Kidney capillary endothelial cell (primary cell): Measurements from ENCODE around the gene PCBP3.
"Not testable (repeated sequence)": the region's sequence is repeated elsewhere in the genome, so short reads cannot be mapped to it uniquely, and the experiment has no call there.

Source experiments
- DNase-seq: peaks from one replicate; pipeline ENCODE4 v3.0.0-alpha.2; 2018; ENCODE audit warnings: low spot score

The PCBP3 gene

DNA sequence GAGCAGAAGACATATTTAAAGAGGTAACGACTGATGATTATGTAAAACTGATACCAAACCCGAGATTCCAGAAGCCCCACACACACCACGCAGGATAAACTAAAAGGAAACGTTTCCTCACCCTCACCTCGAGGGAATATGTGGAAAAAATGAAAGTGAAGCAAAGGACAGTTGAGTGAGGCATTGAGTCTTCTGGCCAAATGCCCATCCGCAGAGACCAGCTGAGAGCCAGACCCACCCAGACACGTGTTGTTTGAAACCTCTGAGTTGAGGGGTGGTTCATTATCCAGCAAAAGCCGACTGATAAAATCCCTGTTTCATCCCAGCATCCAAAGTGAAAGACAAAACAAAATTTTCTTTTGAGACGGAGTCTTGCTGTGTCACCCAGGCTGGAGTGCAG is 29.6 kb upstream of the PCBP3 start:
- no peak for DNase-seq

DNA sequence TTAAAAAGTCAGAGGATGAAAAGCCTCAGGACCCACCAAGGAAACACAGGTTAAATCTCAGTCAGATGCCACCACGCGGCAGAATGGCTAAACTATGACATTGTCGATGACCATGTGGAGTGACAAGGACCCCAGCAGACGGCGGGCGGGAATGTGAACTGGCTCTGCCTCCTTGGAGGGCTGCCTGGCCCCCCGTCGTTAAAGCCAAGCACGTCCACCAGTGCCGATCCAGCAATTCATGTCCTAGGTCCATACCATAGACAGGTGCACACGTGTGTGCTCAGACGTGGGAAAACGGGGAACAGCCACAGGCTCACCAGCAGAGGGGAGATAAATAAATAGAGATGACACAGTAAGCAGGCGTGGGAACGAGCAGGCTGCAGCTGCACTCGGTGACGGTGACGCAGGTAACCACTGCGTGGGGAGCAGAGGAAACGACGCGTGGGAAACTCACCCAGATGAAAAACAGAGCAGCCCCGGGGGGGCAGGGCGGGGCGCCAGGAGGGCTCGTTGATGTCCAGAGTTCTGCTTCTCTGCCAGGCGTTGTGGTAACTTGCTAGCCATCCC is 28.3 kb upstream of the PCBP3 start:
- DNase-seq: no peak

DNA sequence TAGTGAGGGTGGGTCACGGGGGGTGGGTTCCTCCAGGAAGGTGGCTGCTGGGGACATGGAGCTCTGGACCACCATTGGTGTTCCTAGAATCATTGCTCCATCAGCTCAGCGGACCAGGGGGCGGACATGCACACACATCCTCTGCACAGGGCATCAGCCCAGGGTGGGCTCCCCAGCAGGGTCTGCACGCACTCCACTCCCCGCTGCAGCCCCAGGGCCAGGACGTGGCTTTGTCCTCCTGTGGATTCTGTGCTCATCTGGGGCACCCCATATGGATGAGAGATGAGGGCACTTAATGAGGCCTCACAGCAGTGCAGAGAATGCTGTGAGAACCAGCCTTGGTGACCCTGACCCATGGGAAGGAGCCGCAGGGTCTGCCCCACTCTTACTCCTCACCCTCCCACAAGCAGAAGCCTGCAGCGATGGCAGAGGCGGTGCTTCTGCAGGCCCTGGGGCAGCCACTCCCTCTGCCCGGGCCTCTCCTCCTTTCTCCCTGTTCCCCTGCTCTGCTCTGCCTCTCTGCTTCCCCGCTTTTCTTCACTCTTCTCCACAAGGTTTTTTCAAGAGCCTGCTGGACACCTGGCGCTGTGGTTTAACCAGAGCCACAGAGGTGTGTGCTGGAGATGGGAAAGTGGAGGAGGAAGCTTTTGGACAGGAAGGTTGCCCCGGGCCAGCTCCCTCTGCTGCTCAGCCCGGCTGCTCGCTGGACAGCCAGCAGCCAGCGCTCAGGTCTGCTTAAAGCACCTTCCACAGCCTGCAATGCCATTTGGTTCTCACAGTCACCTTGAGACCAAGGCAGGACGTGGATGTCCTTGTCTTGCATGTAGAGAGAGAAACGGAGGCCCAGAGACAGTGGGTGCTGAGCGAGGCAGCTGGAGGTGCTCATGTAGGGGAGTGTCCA is 26.3 kb upstream of the PCBP3 start:
- no peak for DNase-seq

DNA sequence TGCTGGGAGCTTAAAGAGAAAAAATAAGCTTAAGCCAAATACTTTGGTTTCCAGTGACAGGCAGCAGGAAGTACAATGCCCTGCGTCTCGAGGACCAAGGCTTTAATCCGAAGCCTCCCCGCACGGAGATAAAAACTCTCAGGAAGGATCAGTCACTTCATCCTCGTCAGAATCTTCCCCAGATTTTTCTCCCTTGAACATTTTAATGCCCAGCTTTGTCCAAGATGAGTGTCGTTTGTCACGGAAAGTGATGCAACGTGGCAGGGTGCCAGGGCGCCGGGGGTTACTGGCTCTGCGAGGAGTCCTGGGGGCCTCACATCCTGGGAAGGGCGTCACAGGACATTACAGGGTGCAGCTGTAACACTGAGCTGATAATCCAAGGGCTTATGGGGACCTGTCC is 25.2 kb upstream of the PCBP3 start:
- peak; percentile 75 for DNase-seq

DNA sequence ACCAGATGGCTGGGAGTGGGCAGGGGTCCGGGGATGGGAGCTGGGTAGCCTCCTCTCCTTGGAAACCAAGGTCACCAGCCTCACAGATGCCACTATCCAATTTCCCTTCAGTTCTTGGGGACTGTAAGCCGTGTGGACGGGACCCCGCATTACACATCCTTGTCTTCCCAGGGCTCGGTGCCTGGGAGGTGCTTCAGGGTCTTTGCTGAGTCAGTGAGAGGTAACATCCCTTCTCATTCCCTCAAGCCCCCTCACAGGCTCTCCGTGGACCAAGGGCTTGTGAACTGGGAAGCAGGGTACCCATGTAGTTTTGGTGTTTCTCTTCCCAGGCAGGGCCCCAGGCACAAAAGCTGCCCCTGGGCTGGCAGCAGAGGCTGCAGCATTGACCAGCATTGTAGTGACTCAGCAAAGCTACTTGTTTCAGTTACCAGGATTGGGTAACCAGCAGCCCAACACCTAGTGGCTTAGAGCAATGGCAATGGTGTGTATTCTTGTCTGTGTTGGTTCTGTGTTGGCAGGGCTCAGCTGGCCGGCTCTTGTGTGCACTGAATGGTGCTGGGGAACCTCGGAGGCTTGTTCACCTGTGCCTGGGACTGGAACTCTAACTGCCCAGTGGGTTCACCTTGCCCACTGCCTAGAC is 24.6 kb upstream of the PCBP3 start:
- no peak for DNase-seq

DNA sequence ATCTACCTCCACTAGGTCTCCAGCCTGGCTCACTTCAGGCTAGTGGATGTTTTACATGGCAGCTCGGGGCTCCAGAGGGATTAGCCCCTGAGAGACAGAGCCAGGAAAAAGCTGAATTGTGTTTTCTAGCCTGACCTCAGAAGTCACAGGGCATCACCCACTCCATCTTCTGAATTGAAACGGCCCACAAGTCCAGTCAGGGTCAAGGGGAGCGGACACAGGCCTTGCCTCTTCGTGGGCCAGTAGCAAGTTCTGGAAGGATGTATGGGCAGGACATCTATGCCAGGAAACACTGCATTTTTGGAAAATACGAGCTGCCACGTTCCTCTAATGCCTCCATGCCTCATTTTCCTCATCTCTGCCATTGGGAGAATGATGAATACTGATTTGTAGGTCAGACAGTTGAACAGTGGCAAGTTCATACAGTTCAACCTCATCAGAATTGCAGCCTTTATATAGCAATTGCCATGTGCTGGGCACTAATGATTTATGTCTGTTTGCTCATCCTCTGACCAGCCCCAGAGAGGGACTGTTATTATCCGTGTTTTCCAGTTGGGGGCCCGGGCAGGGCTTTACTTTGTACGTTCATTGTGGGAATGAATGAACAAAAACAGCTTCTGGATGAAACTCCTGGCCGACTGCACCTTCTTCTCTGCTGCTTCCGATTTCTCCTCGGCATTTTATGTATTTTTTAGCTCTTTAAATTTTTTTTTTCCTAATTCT is 23.2 kb upstream of the PCBP3 start:
- DNase-seq: no peak

DNA sequence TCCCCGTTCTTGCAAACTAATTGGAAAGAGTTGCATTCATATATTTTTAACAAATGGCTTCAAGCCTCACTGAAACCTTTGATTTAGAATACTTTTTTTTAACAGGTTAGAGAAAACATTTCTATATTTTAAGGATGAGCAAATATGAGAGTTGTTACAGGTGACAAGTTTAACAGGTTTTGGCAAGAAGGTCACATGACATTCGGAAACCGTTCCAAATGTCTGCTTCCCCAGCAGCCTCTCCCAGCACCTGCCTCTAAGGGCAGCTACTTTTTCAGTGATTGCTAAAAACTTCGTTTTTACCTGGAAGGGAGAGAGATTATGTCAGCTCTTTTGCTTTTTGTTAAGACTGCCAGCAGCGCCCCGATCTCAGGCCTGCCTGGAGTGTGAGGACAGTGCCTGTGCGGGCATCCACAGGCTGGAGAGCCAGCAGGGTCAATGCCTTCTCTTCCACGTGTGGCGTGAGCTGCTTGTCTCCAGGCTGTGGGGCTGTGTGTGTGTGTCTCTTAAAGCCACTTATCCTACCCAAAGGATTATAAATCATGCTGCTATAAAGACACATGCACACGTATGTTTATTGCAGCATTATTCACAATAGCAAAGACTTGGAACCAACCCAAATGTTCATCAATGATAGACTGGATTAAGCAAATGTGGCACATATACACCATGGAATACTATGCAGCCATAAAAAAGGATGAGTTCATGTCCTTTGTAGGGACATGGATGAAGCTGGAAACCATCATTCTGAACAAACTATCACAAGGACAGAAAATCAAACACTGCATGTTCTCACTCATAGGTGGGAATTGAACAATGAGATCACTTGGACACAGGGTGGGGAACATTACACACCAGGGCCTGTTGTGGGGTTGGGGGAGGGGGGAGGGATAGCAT is 21.8 kb upstream of the PCBP3 start:
- not testable (repeated sequence) for DNase-seq

DNA sequence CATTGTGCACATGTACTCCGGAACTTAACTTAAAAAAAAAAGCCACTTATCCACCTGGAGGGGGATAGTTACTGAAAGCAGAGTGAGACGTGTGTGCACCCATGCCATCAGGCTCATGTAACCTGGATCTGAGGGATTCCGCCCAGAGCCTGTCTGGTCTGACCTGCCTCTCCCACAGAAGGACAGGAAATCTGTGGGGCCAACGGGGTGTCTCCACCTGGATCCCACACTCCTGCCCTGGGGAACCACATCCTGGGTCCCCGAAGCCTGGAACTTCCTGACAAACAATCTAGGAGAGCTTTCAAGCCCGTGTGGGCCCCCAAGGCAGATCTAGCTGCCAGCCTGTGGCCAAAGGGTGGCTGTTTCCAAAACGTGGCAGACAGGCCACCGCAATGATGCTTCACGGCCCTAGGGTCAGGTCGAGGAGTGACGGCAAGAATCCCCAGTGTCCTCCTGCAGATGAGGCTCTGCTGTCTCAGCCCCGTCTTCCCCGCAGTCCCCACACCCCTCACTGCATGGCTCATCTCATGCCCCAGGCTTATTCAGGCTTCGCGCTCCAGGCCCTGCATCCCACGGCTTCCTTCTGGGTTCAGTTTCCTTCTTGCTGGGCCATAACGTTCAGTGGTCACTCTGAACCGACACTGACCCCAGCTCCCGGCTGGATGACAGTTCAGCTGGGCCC is 21.0 kb upstream of the PCBP3 start:
- no peak for DNase-seq

DNA sequence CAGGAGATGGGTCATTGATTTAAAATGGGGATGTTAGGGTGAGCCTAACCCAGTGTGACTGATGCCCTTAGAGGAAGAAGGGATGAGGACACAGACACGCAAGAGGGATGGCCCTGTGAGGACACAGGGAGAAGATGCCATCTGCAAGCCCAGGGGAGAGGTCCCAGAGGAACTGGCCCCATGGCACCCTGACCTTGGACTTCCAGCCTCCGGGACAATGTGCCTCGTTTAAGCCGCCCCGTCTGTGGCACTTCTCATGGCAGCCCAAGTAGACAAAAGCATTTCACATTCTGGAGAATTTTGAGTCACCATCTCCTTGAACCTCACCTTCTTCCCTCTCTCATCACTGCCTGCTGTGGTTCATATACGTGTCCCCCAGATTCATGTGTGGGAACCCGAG is 20.1 kb upstream of the PCBP3 start:
- no peak for DNase-seq

DNA sequence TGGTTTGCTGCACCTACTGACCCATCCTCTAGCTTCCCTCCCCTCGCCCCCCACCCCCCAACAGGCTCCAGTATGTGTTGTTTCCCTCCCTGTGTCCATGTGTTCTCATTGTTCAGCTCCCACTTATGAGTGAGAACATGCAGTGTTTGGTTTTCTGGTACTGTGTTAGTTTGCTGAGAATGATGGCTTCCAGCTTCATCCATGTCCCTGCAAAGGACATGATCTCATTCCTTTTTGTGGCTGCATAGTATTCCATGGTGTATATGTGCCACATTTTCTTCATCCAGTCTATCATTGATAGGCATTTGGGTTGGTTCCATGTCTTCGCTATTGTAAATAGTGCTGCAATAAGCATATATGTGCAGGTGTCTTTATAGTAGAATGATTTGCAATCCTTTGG is 17.4 kb upstream of the PCBP3 start:
- not testable (repeated sequence) for DNase-seq

DNA sequence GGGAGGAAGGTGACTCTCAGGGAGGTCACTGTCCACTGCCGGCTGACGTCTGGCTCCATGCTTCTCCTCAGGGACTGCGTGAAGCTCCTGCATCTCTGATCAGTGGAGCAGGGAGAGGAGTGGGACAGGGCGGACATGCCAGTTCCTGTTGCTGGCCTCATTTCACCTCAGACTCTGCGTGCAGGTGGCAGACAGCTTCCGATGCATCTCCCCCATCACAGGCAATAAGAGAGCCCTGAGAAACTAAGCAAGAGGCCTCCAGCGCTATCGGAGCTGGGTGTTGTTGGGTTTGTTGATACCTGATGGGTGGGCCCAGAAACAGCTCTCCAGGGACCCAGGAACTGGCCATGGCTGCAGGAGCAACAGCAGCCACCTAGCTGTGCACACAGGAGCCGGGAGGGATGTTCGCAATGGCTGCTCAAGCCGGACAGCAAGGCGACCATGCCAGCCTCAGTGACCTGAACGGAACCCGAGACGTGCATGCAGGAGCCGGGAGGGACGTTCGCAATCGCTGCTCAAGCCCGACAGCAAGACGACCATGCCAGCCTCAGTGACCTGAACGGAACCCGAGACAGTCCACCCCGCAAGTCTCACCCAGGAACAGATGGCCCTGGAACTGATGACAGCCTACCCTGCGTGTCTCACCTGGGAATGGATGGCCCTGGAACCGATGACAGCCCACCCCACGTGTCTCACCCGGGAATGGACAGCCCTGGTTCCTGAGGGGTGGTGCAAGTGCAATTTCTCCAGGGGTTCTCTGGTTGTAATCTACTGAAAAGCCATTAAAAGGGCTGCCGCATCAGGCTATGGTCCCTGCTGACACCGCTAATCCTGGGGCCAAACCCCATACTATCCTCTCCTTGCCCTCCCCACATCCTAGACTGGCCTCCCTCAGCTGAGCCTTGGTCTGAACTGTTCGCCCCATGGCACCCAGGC is 14.2 kb upstream of the PCBP3 start:
- DNase-seq: no peak

DNA sequence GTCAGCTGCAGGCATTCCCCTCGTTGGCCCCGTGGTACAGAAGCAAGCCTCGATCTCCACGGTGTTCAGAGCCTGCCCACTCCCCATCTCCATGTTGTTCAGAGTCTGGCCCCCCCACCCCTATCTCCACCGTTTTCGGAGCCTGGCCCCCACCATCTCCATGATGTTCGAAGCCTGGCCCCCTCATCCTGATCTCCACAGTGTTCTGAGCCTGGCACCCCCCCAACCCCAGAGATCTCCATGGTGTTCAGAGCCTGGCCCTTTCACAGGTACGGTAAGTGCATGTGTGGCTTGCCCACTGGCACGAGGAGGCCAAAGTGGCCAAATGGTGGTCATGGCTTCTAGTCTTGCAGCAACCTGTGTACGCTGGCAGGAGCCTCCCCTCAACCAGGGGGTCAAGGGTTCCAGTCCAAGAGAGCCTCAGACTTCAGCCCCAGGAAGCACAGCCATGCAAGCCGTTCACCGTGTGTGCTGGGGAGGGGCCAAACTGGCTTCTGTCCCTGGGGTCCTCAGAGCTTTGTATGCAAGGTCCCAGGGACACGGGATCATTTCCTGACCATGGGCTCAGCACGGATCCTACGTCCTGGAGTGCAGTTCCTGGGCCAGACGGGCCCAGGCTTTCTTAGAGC is 13.3 kb upstream of the PCBP3 start:
- DNase-seq: no peak

DNA sequence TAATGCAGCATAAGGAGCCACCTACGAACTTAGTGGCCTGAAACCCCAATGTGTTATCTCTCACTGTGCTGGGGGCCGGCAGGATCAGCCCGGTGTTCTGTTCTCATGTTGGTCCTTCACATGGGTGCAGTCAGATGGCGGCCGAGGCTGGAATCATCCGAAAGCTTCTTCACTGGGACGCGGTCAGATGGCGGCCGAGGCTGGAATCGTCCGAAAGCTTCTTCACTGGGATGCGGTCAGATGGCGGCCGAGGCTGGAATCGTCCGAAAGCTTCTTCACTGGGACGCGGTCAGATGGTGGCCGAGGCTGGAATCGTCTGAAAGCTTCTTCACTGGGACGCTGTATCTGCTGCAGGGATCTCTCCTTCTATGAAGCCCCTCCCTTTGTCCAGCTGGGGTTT is 12.6 kb upstream of the PCBP3 start:
- DNase-seq: no peak

DNA sequence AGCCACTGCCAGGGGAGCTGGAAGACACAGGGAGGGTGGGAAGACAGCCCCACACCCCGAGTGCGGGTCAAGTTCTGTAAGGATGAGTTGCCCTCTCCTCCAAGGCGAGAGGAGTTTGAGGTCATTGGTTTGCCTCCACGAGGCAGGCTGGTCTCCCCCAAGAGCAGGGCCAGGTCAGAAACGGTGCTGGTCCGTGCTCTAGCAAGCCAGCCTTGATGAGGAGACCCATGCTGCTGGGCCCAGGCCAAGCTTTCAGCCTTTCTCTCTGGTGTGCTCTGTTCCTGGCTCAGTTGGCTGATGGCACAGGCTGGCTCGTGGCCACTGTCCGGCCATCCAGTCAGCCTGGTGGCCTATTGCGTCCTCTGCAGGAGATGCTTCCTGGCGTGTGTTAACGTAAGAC is 12.0 kb upstream of the PCBP3 start:
- DNase-seq: no peak

DNA sequence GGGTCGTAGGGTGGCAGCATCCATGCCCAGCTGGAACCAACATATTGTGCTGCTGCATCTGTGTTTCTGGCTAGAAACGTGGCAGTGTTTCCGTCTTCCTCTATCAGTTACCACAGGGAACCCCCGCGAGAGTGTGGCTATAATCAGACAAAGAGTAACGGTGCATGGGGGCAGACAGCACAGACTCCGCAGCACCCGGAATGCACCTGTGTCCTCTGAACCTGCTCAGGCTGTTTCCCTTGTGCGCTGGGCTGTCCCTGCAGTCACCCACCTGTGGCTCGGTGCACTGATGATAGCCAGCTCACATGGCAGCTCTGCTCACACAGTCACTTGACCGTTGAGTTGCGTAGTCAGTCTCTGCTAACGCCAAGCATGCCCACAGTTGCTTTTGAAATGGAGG is 11.4 kb upstream of the PCBP3 start:
- DNase-seq: no peak

DNA sequence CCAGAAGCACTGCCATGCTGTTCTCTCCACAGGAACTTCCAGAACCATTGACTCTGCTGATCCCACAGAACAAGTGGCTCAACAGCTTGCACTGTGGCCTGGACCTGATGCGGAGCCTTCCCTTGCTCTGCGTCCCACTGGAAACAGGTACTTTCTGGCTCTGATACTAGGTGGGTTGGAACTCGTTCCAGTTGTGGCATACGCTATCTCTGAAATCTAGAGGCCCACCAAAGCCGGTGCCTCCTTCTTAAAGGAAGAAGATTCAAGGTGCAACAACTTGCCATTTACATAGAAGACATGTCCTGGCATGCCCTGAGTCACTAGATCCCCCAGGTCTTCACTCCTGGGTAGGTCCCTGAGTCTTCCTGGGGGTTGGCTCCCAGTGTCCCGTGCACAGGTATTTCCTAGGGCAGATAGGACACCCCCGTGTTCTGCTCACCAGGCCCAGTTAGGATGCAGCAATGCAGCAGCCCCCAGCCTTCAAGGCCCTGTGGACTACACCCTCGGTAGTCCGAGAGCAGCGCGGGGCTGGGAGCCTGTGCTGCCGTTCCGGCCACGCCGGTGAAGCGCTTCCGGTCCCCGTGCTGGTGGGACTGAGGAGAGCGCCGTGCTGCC is 10.8 kb upstream of the PCBP3 start:
- DNase-seq: no peak

DNA sequence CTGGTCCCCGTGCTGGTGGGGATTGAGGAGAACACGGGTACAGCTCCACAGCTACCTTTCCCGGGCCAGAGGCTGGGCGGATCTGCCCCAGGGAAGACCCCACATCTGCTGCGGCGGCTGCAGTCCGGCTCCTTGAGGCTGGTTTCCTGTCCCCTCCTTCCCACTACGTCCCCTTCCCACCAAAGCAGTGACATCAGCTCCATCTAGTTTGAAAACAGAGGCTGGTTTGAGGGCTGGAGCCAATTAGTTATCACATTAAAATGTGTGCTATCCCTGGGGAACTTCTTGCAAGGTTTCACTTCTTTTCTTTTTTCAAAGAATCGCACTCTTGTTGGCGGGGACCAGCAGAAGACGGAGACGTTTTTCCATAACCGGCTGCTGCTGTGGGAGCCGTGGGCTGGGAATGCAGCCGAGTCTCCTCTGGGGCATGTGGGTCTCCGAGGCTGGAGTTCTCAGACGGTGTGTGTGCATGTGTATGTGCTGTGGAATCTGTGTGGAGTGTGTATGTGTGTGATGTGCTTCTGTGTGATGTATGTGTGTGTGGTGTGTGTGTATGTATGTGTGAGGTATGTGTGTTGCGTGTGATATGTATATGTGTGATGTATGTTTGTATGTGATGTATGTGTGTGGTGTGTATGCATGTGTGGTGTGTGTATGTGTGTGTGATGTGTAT is 8.9 kb upstream of the PCBP3 start:
- no peak for DNase-seq
